HepG2 (cell line): ENCODE results near the gene TMBIM1. TPM values are rescaled to one million over a fixed set of nuclear protein-coding genes. Genes with fewer than 3 reads are reported as not detected.

Experiments
- HIC2 ChIP-seq: sonication (generic); formaldehyde crosslinking; IDR thresholded peaks from 2 replicates; pipeline ENCODE4 v1.9.0; 2022; ENCODE audit warnings: low read depth, missing genetic modification reagents
- HOMEZ ChIP-seq: IDR thresholded peaks from 2 replicates; pipeline ENCODE4 v1.6.1; 2016; ENCODE audit warnings: low read depth
- MED13 ChIP-seq: sonication (generic); formaldehyde crosslinking; IDR thresholded peaks from 2 replicates; pipeline ENCODE4 v1.5.0; 2020; ENCODE audit warnings: missing genetic modification reagents
- MEIS1 ChIP-seq: sonication (generic); formaldehyde crosslinking; IDR thresholded peaks from 2 replicates; pipeline ENCODE4 v1.9.0; 2021; ENCODE audit warnings: mild to moderate bottlenecking, missing genetic modification reagents, moderate library complexity, borderline replicate concordance
- MTERF4 ChIP-seq: sonication (generic); formaldehyde crosslinking; IDR thresholded peaks from 2 replicates; pipeline ENCODE4 v1.8.0; 2023; ENCODE audit warnings: mild to moderate bottlenecking, missing genetic modification reagents
- NAIF1 ChIP-seq: sonication (generic); formaldehyde crosslinking; IDR thresholded peaks from 2 replicates; pipeline ENCODE4 v1.5.0; 2020; ENCODE audit warnings: mild to moderate bottlenecking, missing genetic modification reagents, borderline replicate concordance
- RFX3 ChIP-seq: IDR thresholded peaks from 2 replicates; pipeline ENCODE4 v1.6.1; 2016; ENCODE audit warnings: missing biosample characterization, missing genetic modification reagents
- SP1 ChIP-seq, 2 experiments: fragments of 450-650 bp in 1 of 2; sonication (generic) in 1 of 2; formaldehyde crosslinking in 1 of 2; IDR thresholded peaks; 2 replicates each; pipeline versions ENCODE4 v1.4.0 to v1.6.1; 2016 to 2020; ENCODE audit warnings: missing genetic modification reagents in 1 of 2
- SRF ChIP-seq: IDR thresholded peaks from 2 replicates; pipeline ENCODE4 v1.6.1; 2011; ENCODE audit warnings: mild to moderate bottlenecking, low read depth, low read length, moderate library complexity
- TAF1 ChIP-seq: sonication (generic); formaldehyde crosslinking; IDR thresholded peaks from 2 replicates; pipeline ENCODE4 v1.4.0; 2020; ENCODE audit warnings: missing genetic modification reagents
- ZBTB40 ChIP-seq, 2 experiments: fragments of 450-650 bp in 1 of 2; sonication (generic) in 1 of 2; formaldehyde crosslinking in 1 of 2; IDR thresholded peaks; 2 replicates each; pipeline versions ENCODE4 v1.6.1 to v1.8.0; 2016 to 2022; ENCODE audit warnings: antibody characterized with exemption in 1 of 2, mild to moderate bottlenecking in 1 of 2, missing genetic modification reagents in 1 of 2
- ZFP91 ChIP-seq: sonication (generic); formaldehyde crosslinking; IDR thresholded peaks from 2 replicates; pipeline ENCODE4 v1.9.0; 2022; ENCODE audit warnings: missing genetic modification reagents, mild to moderate bottlenecking, borderline replicate concordance
- polyA plus RNA-seq, 8 experiments: library from polyadenylated mRNA; depleted of rRNA in 3 of 8; stranded (reverse) in 7 of 8; unstranded in 1 of 8; fragments of >200 nt; fragmentation: Illumina TruSeq in 4 of 8; extraction: Trizol in 4 of 8; gene quantifications; 2 replicates each; pipeline versions ENCODE4 v1.2.1 to v1.2.3, GENCODE V29; 2011 to 2016; ENCODE audit warnings: low read depth in 4 of 8, missing spikeins in 1 of 8, mixed read lengths in 1 of 8; ENCODE audit not compliant: insufficient read depth in 1 of 8
- total RNA-seq, 5 experiments: library from RNA; depleted of rRNA; stranded (reverse); fragments of >200 nt; fragmentation: Illumina TruSeq; extraction: Trizol; gene quantifications; 2 replicates each; pipeline ENCODE4 v1.2.3, GENCODE V29; 2016; ENCODE audit warnings: low read depth in 1 of 5

The TMBIM1 gene
- total and polyA plus RNA-seq, 2 of the 13 experiments (the other 11 are each of a cell fraction or from before 2014, with no cell fraction given) = 127 to 139 TPM

- TF ChIP-seq ZBTB40 (IDR thresholded peaks at IDR 0.05) = no peak
- no peak; the same call in 1 of the 2 replicates for TF ChIP-seq ZBTB40 (CRISPR knock-in tag; IDR thresholded peaks at IDR 0.05)
- TF ChIP-seq SP1 (IDR thresholded peaks at IDR 0.05) = no peak
- no peak for TF ChIP-seq SP1 (CRISPR knock-in tag; IDR thresholded peaks at IDR 0.05)
- peak; percentile 71; the same call in 1 of the 2 replicates for TF ChIP-seq HOMEZ (CRISPR knock-in tag)
- no peak for TF ChIP-seq SRF
- no peak for TF ChIP-seq RFX3 (CRISPR knock-in tag)
- no peak for TF ChIP-seq MED13
- TF ChIP-seq TAF1 (CRISPR knock-in tag) = no peak
- TF ChIP-seq HIC2 (CRISPR knock-in tag) = peak; percentile 69; the same call in 1 of the 2 replicates
- TF ChIP-seq NAIF1 (CRISPR knock-in tag) = 0 out of 2 replicates have a peak, but pooled peaks have one; percentile 24
- TF ChIP-seq ZFP91 (CRISPR knock-in tag) = peak; percentile 87
- TF ChIP-seq MTERF4 (CRISPR knock-in tag) = no peak; the same call in 1 of the 2 replicates
- peak; percentile 59; the same call in 1 of the 2 replicates for TF ChIP-seq MEIS1 (CRISPR knock-in tag)
Observed at GRCh38 chr2:218301176-218301819, 9.0 kb upstream of the TMBIM1 start (continued).
